Measurements from ENCODE around the gene ADAT1.

The ADAT1 gene

DNA sequence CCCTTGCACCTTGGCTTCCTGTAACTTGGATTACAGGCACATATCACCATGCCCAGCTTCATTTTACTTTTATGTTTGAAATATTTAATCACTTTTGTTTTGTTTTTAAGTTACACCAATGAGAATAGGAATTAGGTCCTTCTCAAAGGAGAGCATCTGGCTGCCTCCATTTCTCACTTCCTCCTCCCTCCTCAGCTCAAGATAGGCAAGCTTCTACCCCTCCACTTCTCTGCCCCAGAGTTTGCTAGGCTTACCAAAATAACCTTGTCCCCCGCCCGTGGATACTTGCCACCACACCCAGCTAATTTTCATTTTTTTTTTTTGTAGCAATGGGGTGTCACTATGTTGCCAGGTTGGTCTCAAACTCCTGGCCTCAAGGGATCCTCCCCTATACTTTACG, 39.0 kb downstream of the ADAT1 start:
- H3K9me3 ChIP-seq (ENCODE audit: control insufficient read depth, low read length), result no peaks in the 10 kb centered on the region
- H3K27me3 ChIP-seq (ENCODE audit: control insufficient read depth, insufficient read depth, low read length), result no peaks in the 10 kb centered on the region
- no peaks in the 10 kb centered on the region for H3K36me3 ChIP-seq (ENCODE audit: control insufficient read depth, insufficient read depth, low read length)
- no peak overlapping the region for H3K9ac ChIP-seq (ENCODE audit: low read length)
- H3K4me1 ChIP-seq (ENCODE audit: control insufficient read depth, insufficient read depth, low read length), result no peaks in the 10 kb centered on the region
- no peak overlapping the region for H3K4me3 ChIP-seq (ENCODE audit: low read length)

DNA sequence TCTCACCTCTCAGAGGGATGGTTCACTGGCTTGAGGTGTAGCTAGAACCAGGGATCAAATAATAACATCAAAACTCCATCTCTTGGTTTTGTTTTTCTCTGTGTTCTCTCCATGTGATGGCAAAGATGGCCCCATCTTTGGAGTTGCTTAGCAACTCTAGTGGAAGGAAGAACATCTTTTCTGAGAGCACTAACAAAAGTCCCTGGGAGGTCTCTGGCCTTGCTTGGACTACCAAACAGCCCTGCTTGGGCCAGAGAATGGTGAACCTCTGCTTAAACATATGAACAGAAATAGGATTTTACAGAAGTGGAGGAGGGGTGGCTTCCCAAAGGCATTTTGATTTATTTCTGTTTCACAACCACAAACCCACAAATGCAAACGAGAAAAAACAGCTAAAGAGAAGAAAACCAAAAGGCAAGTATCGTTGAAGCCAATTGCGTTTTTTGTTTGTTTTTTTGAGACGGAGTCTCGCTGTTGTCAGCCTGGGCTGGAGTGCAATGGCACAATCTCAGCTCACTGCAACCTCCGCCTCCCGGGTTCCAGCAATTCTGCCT, 43.7 kb downstream of the ADAT1 start:
- no peak overlapping the region for H3K4me3 ChIP-seq (ENCODE audit: low read length)
- H3K36me3 ChIP-seq (ENCODE audit: control insufficient read depth, insufficient read depth, low read length), result peaks cover 5% of the 10 kb centered on the region
- no peak overlapping the region for H3K9ac ChIP-seq (ENCODE audit: low read length)

GRCh38 chr16:75578725-75579124, 44.4 kb downstream of the ADAT1 start:
- Histone ChIP-seq H3K27me3 (ENCODE audit: control insufficient read depth, insufficient read depth, low read length) (no peaks in the 10 kb centered on the region), H3K9ac (ENCODE audit: low read length) (no peak overlapping the region), H3K36me3 (ENCODE audit: control insufficient read depth, insufficient read depth, low read length) (peaks cover 11% of the 10 kb centered on the region), H3K4me3 (ENCODE audit: low read length) (no peak overlapping the region), H3K4me1 (ENCODE audit: control insufficient read depth, insufficient read depth, low read length) (no peaks in the 10 kb centered on the region), H3K9me3 (ENCODE audit: control insufficient read depth, low read length) (no peaks in the 10 kb centered on the region)

More for the DNA sequence above, 43.7 kb downstream of the ADAT1 start:
- no peaks in the 10 kb centered on the region for H3K9me3 ChIP-seq (ENCODE audit: control insufficient read depth, low read length)
- H3K27me3 ChIP-seq (ENCODE audit: control insufficient read depth, insufficient read depth, low read length), result no peaks in the 10 kb centered on the region
- no peaks in the 10 kb centered on the region for H3K4me1 ChIP-seq (ENCODE audit: control insufficient read depth, insufficient read depth, low read length)

DNA sequence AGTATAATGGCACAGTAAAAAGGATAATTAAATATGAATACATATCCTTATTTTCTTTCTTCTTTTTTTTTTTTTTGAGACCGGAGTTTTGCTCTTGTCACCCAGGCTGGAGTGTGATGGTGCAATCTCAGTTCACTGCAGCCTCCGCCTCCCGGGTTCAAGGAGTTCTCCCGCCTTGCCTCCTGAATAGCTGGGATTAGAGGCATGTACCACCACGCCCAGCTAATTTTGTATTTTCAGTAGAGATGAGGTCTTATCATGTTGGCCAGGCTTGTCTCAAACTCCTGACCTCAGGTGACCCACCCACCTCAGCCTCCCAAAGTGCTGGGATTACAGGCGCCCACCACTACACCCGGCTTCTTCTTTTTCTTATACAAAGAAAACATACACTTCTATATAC, 44.9 kb downstream of the ADAT1 start:
- Histone ChIP-seq H3K36me3 (ENCODE audit: control insufficient read depth, insufficient read depth, low read length) (peaks cover 12% of the 10 kb centered on the region), H3K9me3 (ENCODE audit: control insufficient read depth, low read length) (no peaks in the 10 kb centered on the region)

DNA sequence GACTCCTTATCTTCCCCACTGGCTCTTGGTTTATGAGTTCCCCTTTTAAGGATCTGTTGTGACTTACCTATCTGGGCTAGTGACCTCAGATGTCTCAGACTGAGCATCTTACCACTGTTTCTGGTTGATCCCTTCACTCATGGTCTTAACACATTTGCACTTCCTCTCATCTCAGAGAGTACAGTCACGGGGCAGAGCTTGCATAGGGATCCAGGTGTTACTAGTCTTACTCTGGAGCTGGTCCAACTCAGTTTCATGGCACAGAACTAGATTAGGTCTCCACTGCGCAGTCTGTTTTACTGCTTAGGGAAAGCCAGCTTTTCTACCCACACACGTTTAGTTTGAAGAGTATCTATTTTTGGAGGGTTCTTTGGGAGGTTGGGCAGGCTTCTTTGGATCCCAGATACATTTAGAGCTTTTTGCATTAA, 46.7 kb downstream of the ADAT1 start:
- H3K9ac ChIP-seq (ENCODE audit: low read length), result no peak overlapping the region
- H3K36me3 ChIP-seq (ENCODE audit: control insufficient read depth, insufficient read depth, low read length), result peaks cover 15% of the 10 kb centered on the region
- no peaks in the 10 kb centered on the region for H3K9me3 ChIP-seq (ENCODE audit: control insufficient read depth, low read length)
- H3K27me3 ChIP-seq (ENCODE audit: control insufficient read depth, insufficient read depth, low read length), result no peaks in the 10 kb centered on the region
- H3K4me3 ChIP-seq (ENCODE audit: low read length), result no peak overlapping the region
- no peaks in the 10 kb centered on the region for H3K4me1 ChIP-seq (ENCODE audit: control insufficient read depth, insufficient read depth, low read length)

More for the DNA sequence above, 44.9 kb downstream of the ADAT1 start:
- Histone ChIP-seq H3K4me1 (ENCODE audit: control insufficient read depth, insufficient read depth, low read length) (no peaks in the 10 kb centered on the region), H3K9ac (ENCODE audit: low read length) (no peak overlapping the region), H3K4me3 (ENCODE audit: low read length) (no peak overlapping the region), H3K27me3 (ENCODE audit: control insufficient read depth, insufficient read depth, low read length) (no peaks in the 10 kb centered on the region)

- Histone ChIP-seq H3K9ac (ENCODE audit: low read length) (no peak overlapping the region), H3K9me3 (ENCODE audit: control insufficient read depth, low read length) (no peaks in the 10 kb centered on the region), H3K4me3 (ENCODE audit: low read length) (no peak overlapping the region), H3K36me3 (ENCODE audit: control insufficient read depth, insufficient read depth, low read length) (peaks cover 15% of the 10 kb centered on the region), H3K4me1 (ENCODE audit: control insufficient read depth, insufficient read depth, low read length) (no peaks in the 10 kb centered on the region), H3K27me3 (ENCODE audit: control insufficient read depth, insufficient read depth, low read length) (no peaks in the 10 kb centered on the region)
These were observed 47.1 kb downstream of the ADAT1 start for GRCh38 chr16:75575958-75576357.

GRCh38 chr16:75573955-75574354, 49.1 kb downstream of the ADAT1 start:
- Histone ChIP-seq H3K9me3 (ENCODE audit: control insufficient read depth, low read length) (no peaks in the 10 kb centered on the region), H3K27me3 (ENCODE audit: control insufficient read depth, insufficient read depth, low read length) (no peaks in the 10 kb centered on the region), H3K4me1 (ENCODE audit: control insufficient read depth, insufficient read depth, low read length) (peaks cover 9% of the 10 kb centered on the region), H3K4me3 (ENCODE audit: low read length) (no peak overlapping the region), H3K36me3 (ENCODE audit: control insufficient read depth, insufficient read depth, low read length) (peaks cover 16% of the 10 kb centered on the region), H3K9ac (ENCODE audit: low read length) (no peak overlapping the region)

DNA sequence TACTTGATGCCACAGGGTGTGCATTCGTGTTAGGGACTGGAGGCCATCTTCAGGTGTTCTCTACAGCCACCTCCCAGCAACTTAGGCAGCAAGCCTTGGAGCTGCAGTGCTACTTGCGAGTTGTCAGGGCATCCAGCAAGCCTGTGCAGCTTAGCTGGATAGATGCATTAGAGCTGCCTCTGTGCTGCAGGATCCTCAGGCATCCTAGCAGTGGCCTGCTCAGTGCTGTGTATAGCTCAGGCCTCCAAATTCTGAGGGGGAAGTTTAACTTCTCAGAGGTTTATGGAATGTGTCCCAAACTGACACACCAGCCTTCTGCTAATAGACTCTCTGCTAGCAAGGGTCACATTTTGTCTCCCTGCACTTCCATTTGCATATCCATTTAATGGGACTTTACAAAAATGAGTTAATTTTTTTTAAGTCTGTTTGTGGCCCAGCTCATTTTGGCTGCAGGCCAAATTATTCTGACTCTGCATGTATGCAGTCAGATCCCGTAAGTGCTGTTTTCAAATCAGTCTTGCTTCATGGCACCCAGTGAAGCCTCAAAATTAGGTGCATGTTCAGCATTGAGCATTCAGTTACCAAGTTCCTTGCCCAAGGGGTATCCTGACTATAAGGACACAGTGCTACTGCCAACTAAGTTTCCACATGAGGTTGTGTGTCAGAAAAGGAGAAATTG, 50.1 kb downstream of the ADAT1 start:
- Histone ChIP-seq H3K9me3 (ENCODE audit: control insufficient read depth, low read length) (no peaks in the 10 kb centered on the region), H3K9ac (ENCODE audit: low read length) (no peak overlapping the region), H3K27me3 (ENCODE audit: control insufficient read depth, insufficient read depth, low read length) (no peaks in the 10 kb centered on the region), H3K4me1 (ENCODE audit: control insufficient read depth, insufficient read depth, low read length) (peaks cover 17% of the 10 kb centered on the region), H3K4me3 (ENCODE audit: low read length) (no peak overlapping the region), H3K36me3 (ENCODE audit: control insufficient read depth, insufficient read depth, low read length) (peaks cover 24% of the 10 kb centered on the region)

- Histone ChIP-seq H3K9ac (ENCODE audit: low read length) (no peak overlapping the region), H3K27me3 (ENCODE audit: control insufficient read depth, insufficient read depth, low read length) (no peaks in the 10 kb centered on the region), H3K4me1 (ENCODE audit: control insufficient read depth, insufficient read depth, low read length) (peaks cover 28% of the 10 kb centered on the region), H3K4me3 (ENCODE audit: low read length) (no peak overlapping the region), H3K9me3 (ENCODE audit: control insufficient read depth, low read length) (no peaks in the 10 kb centered on the region), H3K36me3 (ENCODE audit: control insufficient read depth, insufficient read depth, low read length) (peaks cover 24% of the 10 kb centered on the region)
These were observed 52.5 kb downstream of the ADAT1 start for GRCh38 chr16:75570396-75571065.

DNA sequence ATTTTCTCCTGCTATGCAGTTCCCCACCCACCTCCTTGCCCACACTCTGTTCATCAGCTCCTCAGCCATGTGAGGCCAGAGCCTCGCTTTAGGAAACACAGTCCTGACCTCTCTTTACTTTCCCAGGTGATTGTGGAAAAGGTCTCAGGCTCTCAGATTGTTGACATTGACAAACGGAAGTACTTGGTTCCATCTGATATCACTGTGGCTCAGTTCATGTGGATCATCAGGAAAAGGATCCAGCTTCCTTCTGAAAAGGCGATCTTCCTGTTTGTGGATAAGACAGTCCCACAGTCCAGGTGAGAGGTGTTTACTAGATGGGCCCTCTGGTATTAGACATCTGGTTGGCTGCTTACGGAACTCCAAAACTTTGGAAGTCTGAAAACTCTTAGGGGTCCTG, 55.2 kb downstream of the ADAT1 start:
- no peak overlapping the region for H3K9ac ChIP-seq (ENCODE audit: low read length)
- no peak overlapping the region for H3K4me3 ChIP-seq (ENCODE audit: low read length)
- H3K4me1 ChIP-seq (ENCODE audit: control insufficient read depth, insufficient read depth, low read length), result peaks cover 29% of the 10 kb centered on the region
- H3K36me3 ChIP-seq (ENCODE audit: control insufficient read depth, insufficient read depth, low read length), result peaks cover 10% of the 10 kb centered on the region
- no peaks in the 10 kb centered on the region for H3K27me3 ChIP-seq (ENCODE audit: control insufficient read depth, insufficient read depth, low read length)
- H3K9me3 ChIP-seq (ENCODE audit: control insufficient read depth, low read length), result no peaks in the 10 kb centered on the region

DNA sequence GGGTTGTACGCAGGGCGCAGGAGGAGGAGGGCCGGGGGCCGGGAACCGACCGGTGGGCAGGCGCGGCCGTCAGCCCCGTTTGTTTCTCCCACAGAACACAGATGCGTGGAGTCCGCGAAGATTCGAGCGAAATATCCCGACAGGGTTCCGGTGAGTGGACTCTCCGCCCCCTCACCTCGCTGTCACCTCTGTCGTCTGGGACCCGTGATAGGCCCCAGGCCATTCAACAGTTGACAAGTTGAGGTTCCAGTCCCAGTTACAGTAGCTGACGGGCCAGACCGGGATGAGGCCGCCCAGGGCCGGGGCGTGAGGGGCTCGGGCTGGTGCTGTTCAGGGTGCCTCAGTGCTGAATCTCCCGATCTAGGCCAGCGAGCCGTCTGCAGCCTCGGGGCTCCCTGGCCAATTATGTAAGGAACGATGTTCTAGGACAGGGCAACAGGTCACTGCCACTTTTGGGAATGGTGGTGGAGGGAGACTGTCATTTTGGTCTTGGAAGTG, 56.3 kb downstream of the ADAT1 start:
- peaks cover 29% of the 10 kb centered on the region for H3K4me1 ChIP-seq (ENCODE audit: control insufficient read depth, insufficient read depth, low read length)
- H3K4me3 ChIP-seq (ENCODE audit: low read length), result peak overlapping the region; percentile 97
- H3K27me3 ChIP-seq (ENCODE audit: control insufficient read depth, insufficient read depth, low read length), result no peaks in the 10 kb centered on the region
- peak overlapping the region; percentile 90 for H3K9ac ChIP-seq (ENCODE audit: low read length)
- peaks cover 9% of the 10 kb centered on the region for H3K36me3 ChIP-seq (ENCODE audit: control insufficient read depth, insufficient read depth, low read length)
- H3K9me3 ChIP-seq (ENCODE audit: control insufficient read depth, low read length), result no peaks in the 10 kb centered on the region

DNA sequence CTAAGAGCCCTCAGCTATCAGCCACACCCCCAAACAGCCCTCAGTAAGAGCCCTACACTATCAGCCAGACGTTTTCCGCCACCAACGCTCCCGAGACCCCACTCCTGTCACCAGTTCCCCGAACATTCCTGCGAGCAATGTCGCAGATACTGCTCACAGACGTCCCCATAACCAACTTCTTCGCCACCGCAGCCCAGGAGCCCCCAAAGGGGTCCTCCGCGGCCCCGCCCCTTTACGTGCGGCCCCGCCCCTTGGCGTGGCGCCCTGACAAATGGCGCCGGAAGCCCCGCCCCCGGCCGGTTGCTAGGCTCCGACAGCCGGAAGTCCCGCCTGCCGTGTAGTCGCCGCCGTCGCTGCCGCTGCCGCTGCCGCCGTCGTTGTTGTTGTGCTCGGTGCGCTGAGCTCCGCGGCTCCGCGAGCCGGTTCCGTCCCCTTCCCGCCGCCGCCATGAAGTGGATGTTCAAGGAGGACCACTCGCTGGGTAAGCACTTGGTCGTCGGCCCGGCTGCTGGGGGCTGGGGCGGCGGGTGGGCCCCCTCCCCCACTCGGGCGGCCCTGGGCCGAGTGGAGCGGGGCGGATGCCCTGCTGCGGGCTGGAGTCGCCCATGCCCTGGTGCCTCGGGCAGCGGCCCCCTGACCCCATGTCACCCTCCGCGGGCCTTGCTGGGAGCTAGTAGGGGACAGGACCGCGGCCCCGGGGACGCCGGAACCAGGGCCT, 56.9 kb downstream of the ADAT1 start, which contains the start of gene GABARAPL2:
Gene GABARAPL2, plus strand, starts transcription at position 340 of the 718 bp plus-strand sequence. Its CDS starts 108 bp downstream, at position 448.
- Histone ChIP-seq H3K27me3 (ENCODE audit: control insufficient read depth, insufficient read depth, low read length) (no peaks in the 10 kb centered on the region), H3K4me3 (ENCODE audit: low read length) (peak within 1 kb of the TSS; percentile 97), H3K9me3 (ENCODE audit: control insufficient read depth, low read length) (no peaks in the 10 kb centered on the region), H3K4me1 (ENCODE audit: control insufficient read depth, insufficient read depth, low read length) (peaks cover 29% of the 10 kb centered on the region), H3K9ac (ENCODE audit: low read length) (peak within 1 kb of the TSS; percentile 90), H3K36me3 (ENCODE audit: control insufficient read depth, insufficient read depth, low read length) (peaks cover 9% of the 10 kb centered on the region)
